H1 (cell line): ENCODE data around the gene TCF7L1. TPM values are rescaled to one million over a fixed set of nuclear protein-coding genes. Genes with fewer than 3 reads are reported as not detected.

Source experiments
- CTCF ChIA-PET: fragments of 300-600 bp; sonication (Branson Sonifier 250); formaldehyde crosslinking; loops from one replicate; lab custom pipeline; 2021; ENCODE audit not compliant: partially characterized antibody; lab: Charles Lee
- POLR2A ChIA-PET: fragments of 300-600 bp; sonication (Branson Sonifier 250); formaldehyde crosslinking; loops from one replicate; lab custom pipeline; 2021; ENCODE audit warnings: inconsistent platforms; ENCODE audit not compliant: partially characterized antibody; lab: Charles Lee
- DNase-seq, 2 experiments: peaks; one replicate each; pipeline versions ENCODE4 v3.0.0 to v3.0.0-alpha.2; 2010 to 2022; ENCODE audit warnings: low spot score in 2 of 2, low read depth in 1 of 2, mixed read lengths in 1 of 2
- FAIRE-seq: peaks from 2 replicates; lab custom pipeline; 2011; peaks lifted over from hg19 to GRCh38; lab: Jason Lieb, UNC
- H2AFZ ChIP-seq: 2 replicates; pipeline ENCODE4 v1.8.1; 2012; ENCODE audit warnings: low read length, inconsistent platforms
- H2AK5ac ChIP-seq: 2 replicates; pipeline ENCODE4 v1.6.1; 2013; ENCODE audit warnings: low read depth, low read length
- H2BK120ac ChIP-seq: replicated peaks from 2 replicates; pipeline ENCODE3; 2013; ENCODE audit warnings: low read depth, low read length, inconsistent platforms
- H2BK12ac ChIP-seq: 2 replicates; pipeline ENCODE4 v1.6.1; 2013; ENCODE audit warnings: low read depth, low read length
- H2BK15ac ChIP-seq: 2 replicates; pipeline ENCODE4 v1.6.1; 2013; ENCODE audit warnings: low read length
- H2BK20ac ChIP-seq: 2 replicates; pipeline ENCODE4 v1.6.1; 2013; ENCODE audit warnings: low read length
- H2BK5ac ChIP-seq: 2 replicates; pipeline ENCODE4 v1.6.1; 2013; ENCODE audit warnings: low read depth, low read length
- H3K14ac ChIP-seq: 2 replicates; pipeline ENCODE4 v1.6.1; 2013; ENCODE audit warnings: inconsistent platforms; ENCODE audit not compliant: insufficient read length
- H3K18ac ChIP-seq: 2 replicates; pipeline ENCODE4 v1.6.1; 2013; ENCODE audit warnings: low read length; ENCODE audit errors: extremely low read depth
- H3K23ac ChIP-seq: 2 replicates; pipeline ENCODE4 v1.6.1; 2013; ENCODE audit warnings: inconsistent platforms; ENCODE audit not compliant: insufficient read length
- H3K23me2 ChIP-seq: 2 replicates; pipeline ENCODE4 v1.6.1; 2013; ENCODE audit warnings: low read depth, low read length
- H3K27ac ChIP-seq: 2 replicates; pipeline ENCODE4 v1.6.1; 2011; ENCODE audit warnings: low read depth, low read length, inconsistent platforms
- H3K27me3 ChIP-seq, 4 experiments: replicated peaks in 1 of 4; 1 replicate in 1 of 4; 2 replicates in 3 of 4; pipeline versions ENCODE4 v1.6.1 to v1.8.1; 2011 to 2013; ENCODE audit warnings: low read length in 3 of 4, mild to moderate bottlenecking in 3 of 4, inconsistent platforms in 2 of 4, mixed read lengths in 2 of 4, moderate library complexity in 1 of 4; ENCODE audit not compliant: control insufficient read depth in 3 of 4, insufficient read depth in 3 of 4; ENCODE audit errors: extremely low read depth in 1 of 4
- H3K36me3 ChIP-seq, 4 experiments: 2 replicates each; pipeline versions ENCODE4 v1.6.1 to v1.8.1; 2011 to 2013; ENCODE audit warnings: mild to moderate bottlenecking in 4 of 4, low read length in 3 of 4, moderate library complexity in 2 of 4, control low read depth in 1 of 4, inconsistent platforms in 1 of 4; ENCODE audit not compliant: insufficient read depth in 4 of 4, control insufficient read depth in 2 of 4
- H3K4ac ChIP-seq: replicated peaks from 2 replicates; pipeline ENCODE3; 2013; ENCODE audit warnings: low read length, low read depth, mixed read lengths, inconsistent platforms; ENCODE audit not compliant: insufficient read length
- H3K4me1 ChIP-seq, 4 experiments: replicated peaks in 1 of 4; 1 replicate in 1 of 4; 2 replicates in 3 of 4; pipeline versions ENCODE4 v1.6.1 to v1.8.1; 2011 to 2013; ENCODE audit warnings: low read length in 3 of 4, inconsistent platforms in 2 of 4, mixed read lengths in 1 of 4; ENCODE audit not compliant: insufficient read depth in 4 of 4, control insufficient read depth in 3 of 4
- H3K4me2 ChIP-seq, 2 experiments: 2 replicates each; pipeline versions ENCODE4 v1.6.1 to v1.8.1; 2011 to 2013; ENCODE audit warnings: low read depth in 2 of 2, low read length in 2 of 2, control low read depth in 1 of 2, inconsistent platforms in 1 of 2, mild to moderate bottlenecking in 1 of 2; ENCODE audit not compliant: insufficient read depth in 1 of 2
- H3K4me3 ChIP-seq, 4 experiments: fragments of 200-600, 300-600 bp in 1 of 4; sonication (generic), shearing (Covaris generic), sonication (Bioruptor Twin) in 1 of 4; 2 replicates each; pipeline versions ENCODE4 v1.5.1 to v1.8.1; 2011 to 2016; ENCODE audit warnings: low read length in 4 of 4, low read depth in 3 of 4, control low read depth in 2 of 4, inconsistent platforms in 2 of 4, mild to moderate bottlenecking in 2 of 4, mixed read lengths in 1 of 4, moderate library complexity in 1 of 4; ENCODE audit not compliant: insufficient read depth in 2 of 4; ENCODE audit errors: extremely low read depth in 1 of 4
- H3K56ac ChIP-seq: replicated peaks from 2 replicates; pipeline ENCODE3; 2013; ENCODE audit warnings: low read depth, mild to moderate bottlenecking, mixed read lengths, low read length, inconsistent platforms; ENCODE audit not compliant: insufficient read length
- H3K79me1 ChIP-seq: 2 replicates; pipeline ENCODE4 v1.6.1; 2013; ENCODE audit warnings: low read depth, low read length, control low read depth
- H3K79me2 ChIP-seq, 2 experiments: 2 replicates each; pipeline versions ENCODE4 v1.6.1 to v1.8.1; 2012 to 2013; ENCODE audit warnings: low read length in 2 of 2, mild to moderate bottlenecking in 2 of 2, inconsistent platforms in 1 of 2; ENCODE audit not compliant: insufficient read depth in 2 of 2, control insufficient read depth in 1 of 2
- H3K9ac ChIP-seq, 4 experiments: replicated peaks in 1 of 4; 1 replicate in 1 of 4; 2 replicates in 3 of 4; pipeline versions ENCODE4 v1.6.1 to v1.8.1; 2011 to 2013; ENCODE audit warnings: low read depth in 3 of 4, low read length in 3 of 4, control low read depth in 2 of 4, mild to moderate bottlenecking in 2 of 4, moderate library complexity in 2 of 4, inconsistent platforms in 1 of 4; ENCODE audit errors: extremely low read depth in 1 of 4
- H3K9me3 ChIP-seq, 2 experiments: 2 replicates each; pipeline versions ENCODE4 v1.6.1 to v1.8.1; 2012 to 2013; ENCODE audit warnings: mild to moderate bottlenecking in 2 of 2, moderate library complexity in 2 of 2, control low read depth in 1 of 2, inconsistent platforms in 1 of 2, low read depth in 1 of 2, low read length in 1 of 2, mixed read lengths in 1 of 2; ENCODE audit not compliant: insufficient read depth in 2 of 2
- H4K20me1 ChIP-seq, 2 experiments: replicated peaks in 1 of 2; 2 replicates each; pipeline versions ENCODE3 to v1.8.1; 2011 to 2013; ENCODE audit warnings: inconsistent platforms in 2 of 2, low read length in 2 of 2, mild to moderate bottlenecking in 1 of 2; ENCODE audit not compliant: insufficient read depth in 2 of 2, control insufficient read depth in 1 of 2
- H4K5ac ChIP-seq: 2 replicates; pipeline ENCODE4 v1.6.1; 2013; ENCODE audit warnings: low read length, low read depth, mixed read lengths, inconsistent platforms; ENCODE audit not compliant: insufficient read length
- H4K8ac ChIP-seq: 2 replicates; pipeline ENCODE4 v1.8.0; 2013; ENCODE audit warnings: mild to moderate bottlenecking, moderate library complexity, low read length, inconsistent platforms; ENCODE audit not compliant: insufficient read depth; ENCODE audit errors: extremely low read depth
- H4K91ac ChIP-seq: replicated peaks from 2 replicates; pipeline ENCODE3; 2013; ENCODE audit warnings: low read length, mixed read lengths, inconsistent platforms; ENCODE audit not compliant: insufficient read length
- BRCA1 ChIP-seq: IDR thresholded peaks from 2 replicates; pipeline ENCODE4 v1.6.1; 2012; ENCODE audit warnings: low read depth, low read length, improper control_type of control experiment
- CHD1 ChIP-seq: IDR thresholded peaks from 2 replicates; pipeline ENCODE4 v1.6.1; 2012; ENCODE audit warnings: low read depth, low read length, improper control_type of control experiment
- CHD2 ChIP-seq: IDR thresholded peaks from 2 replicates; pipeline ENCODE4 v1.6.1; 2012; ENCODE audit warnings: low read length, improper control_type of control experiment
- FOSL1 ChIP-seq: IDR thresholded peaks from 2 replicates; pipeline ENCODE4 v1.6.1; 2011; ENCODE audit warnings: mild to moderate bottlenecking, low read depth, low read length, moderate library complexity; ENCODE audit not compliant: insufficient read depth
- HDAC6 ChIP-seq: IDR thresholded peaks from one replicate; pipeline ENCODE4 v1.7.1; 2012; ENCODE audit warnings: low read depth, mild to moderate bottlenecking, inconsistent platforms, low read length, moderate library complexity
- KDM5A ChIP-seq: fragments of 200-600 bp; IDR thresholded peaks from 2 replicates; pipeline ENCODE4 v1.7.1; 2012; ENCODE audit warnings: mild to moderate bottlenecking, low read length, inconsistent platforms, mixed read lengths
- POLR2A ChIP-seq, 2 experiments: IDR thresholded peaks; 1 replicate in 1 of 2; 2 replicates in 1 of 2; pipeline ENCODE4 v1.6.1; 2011; ENCODE audit warnings: low read depth in 2 of 2, low read length in 2 of 2, mild to moderate bottlenecking in 2 of 2; ENCODE audit errors: control extremely low read depth in 1 of 2
- RBBP5 ChIP-seq: IDR thresholded peaks from 2 replicates; pipeline ENCODE4 v1.7.1; 2012; ENCODE audit warnings: low read depth, mild to moderate bottlenecking, inconsistent platforms, low read length, moderate library complexity, borderline replicate concordance
- SAP30 ChIP-seq: fragments of 300-600 bp; sonication (generic); IDR thresholded peaks from 2 replicates; pipeline ENCODE4 v1.7.1; 2012; ENCODE audit warnings: low read length, moderate library complexity, mild to moderate bottlenecking, inconsistent platforms; ENCODE audit not compliant: insufficient read depth, insufficient replicate concordance
- SIN3A ChIP-seq, 2 experiments: IDR thresholded peaks in 1 of 2; conservative IDR thresholded peaks in 1 of 2; 2 replicates each; pipeline ENCODE4 v1.6.1; 2011 to 2012; ENCODE audit warnings: low read length in 2 of 2, improper control_type of control experiment in 1 of 2, low read depth in 1 of 2, mild to moderate bottlenecking in 1 of 2
- TAF1 ChIP-seq: IDR thresholded peaks from 2 replicates; pipeline ENCODE4 v1.6.1; 2011; ENCODE audit warnings: mild to moderate bottlenecking, low read depth, low read length
- TCF12 ChIP-seq: IDR thresholded peaks from 2 replicates; pipeline ENCODE4 v1.6.1; 2011; ENCODE audit warnings: low read depth, mild to moderate bottlenecking, low read length
- WGBS, 2 experiments: shearing (Covaris generic) in 1 of 2; methylation state at CpG; one replicate each; pipeline versions ENCODE4 v1.1.6 to v1.1.7; 2013 to 2015; ENCODE audit warnings: low lambda C conversion rate in 2 of 2, mixed read lengths in 2 of 2, inconsistent platforms in 1 of 2, low coverage in 1 of 2, missing lambda C conversion rate in 1 of 2; ENCODE audit not compliant: insufficient replicate concordance in 2 of 2, insufficient coverage in 1 of 2, insufficient read length in 1 of 2; ENCODE audit errors: extremely low coverage in 1 of 2, missing lambda C conversion rate in 1 of 2; 5-methylcytosine and 5-hydroxymethylcytosine counted together
- polyA plus RNA-seq, 7 experiments: library from polyadenylated mRNA; depleted of rRNA in 3 of 7; stranded (reverse) in 5 of 7; unstranded in 2 of 7; fragments of >200 nt in 5 of 7; fragments of 200-250 nt in 2 of 7; gene quantifications; 1 replicate in 5 of 7; 2 replicates in 1 of 7; 4 replicates in 1 of 7; pipeline versions ENCODE4 v1.2.1 to v1.2.3, GENCODE V29; 2011 to 2013; ENCODE audit warnings: missing spikeins in 2 of 7, mixed read lengths in 2 of 7
- total RNA-seq: library from RNA; stranded (reverse); fragmentation: NEBNext Ultra II Directional; extraction: Animal tissue kit (Norgen Biotek cat#: 25700); gene quantifications from 2 replicates; pipeline ENCODE4 v1.2.1, GENCODE V29; 2021

TCF7L1 gene
- total and polyA plus RNA-seq, 2 of the 8 experiments (the other 6 are each of a cell fraction or from before 2014, with no cell fraction given), result 27.5 to 108 TPM

GRCh38 chr2:85133751-85134254 lies 611 bp downstream of the TCF7L1 start:
- peaks cover 10 to 17% (median 12%) of the 10 kb centered on the region in 4 experiments for H3K4me1 ChIP-seq

More at GRCh38 chr2:85133751-85134254, 611 bp downstream of the TCF7L1 start:
- Histone ChIP-seq H3K4ac (peak overlapping the region; percentile 88), H3K23me2 (peaks cover 10% of the 10 kb centered on the region), H2AFZ (no peak overlapping the region), H3K27me3 (no peaks in the 10 kb centered on the region), H3K79me1 (peaks cover 8% of the 10 kb centered on the region; the same call in 1 of the 2 replicates), H3K56ac (peak overlapping the region; percentile 82), H2BK120ac (peak overlapping the region; percentile 52), H3K18ac (peak overlapping the region; percentile 100), H2AK5ac (peak overlapping the region; percentile 58; the same call in 1 of the 2 replicates), H2BK20ac (no peak overlapping the region), H3K23ac (no peak overlapping the region), H4K20me1 (peaks cover 22 to 23% of the 10 kb centered on the region in 2 experiments), H4K91ac (peak overlapping the region; percentile 89), H3K14ac (peak overlapping the region; percentile 70), H4K8ac (peak overlapping the region; percentile 96; the same call in 1 of the 2 replicates), H3K36me3 (peaks cover 0 to 22% (median 4%) of the 10 kb centered on the region in 4 experiments; a peak in 4 of 8 replicates), H3K9ac (peak overlapping the region; percentile 86 to 93 (median 92)), H3K79me2 (peaks cover 21 to 53% of the 10 kb centered on the region in 2 experiments), H3K9me3 (no peaks in the 10 kb centered on the region), H3K27ac (peak overlapping the region; percentile 84), H3K4me3 (peak overlapping the region; percentile 90 to 97 (median 93)), H2BK15ac (peak overlapping the region; percentile 73; the same call in 1 of the 2 replicates), H2BK5ac (peak overlapping the region; percentile 98), H3K4me2 (peak overlapping the region; percentile 88 to 92), H2BK12ac (peak overlapping the region; percentile 93), H4K5ac (peak overlapping the region; percentile 96)
- FAIRE-seq (no peak), DNase-seq (peak in 1 of 2 experiments; percentile 71)
- POLR2A ChIA-PET, result interaction anchor here (0.6 to 4.5 kb wide), 35 partner anchors 9 to 194 kb away, joined by 3 to 40 read pairs (median 7); partner anchors contain the start of gene TGOLN2
- CTCF ChIA-PET, result interaction anchor here (0.9 to 6.0 kb wide), 20 partner anchors 9 to 295 kb away, joined by 3 to 67 read pairs (median 8); no protein-coding TSS in a partner anchor
- TF ChIP-seq POLR2A (IDR thresholded peaks at IDR 0.05; ENCODE audit: control extremely low read depth in 1 of 2, low read depth in 2 of 2, low read length in 2 of 2), result peak in 1 of 2 experiments; percentile 47; a peak in 2 of 3 replicates
- TF ChIP-seq SAP30, result no peak
- peak; percentile 15; the same call in 1 of the 2 replicates for TF ChIP-seq TAF1
- no peak for TF ChIP-seq TCF12
- no peak for TF ChIP-seq HDAC6
- no peak for TF ChIP-seq CHD2
- no peak for TF ChIP-seq FOSL1
- no peak for TF ChIP-seq CHD1
- no peak for TF ChIP-seq BRCA1
- no peak for TF ChIP-seq RBBP5
- no peak for TF ChIP-seq KDM5A
- TF ChIP-seq SIN3A (conservative IDR thresholded peaks at IDR 0.05 in 1 of 2, IDR thresholded peaks at IDR 0.05 in 1 of 2; ENCODE audit: low read depth in 1 of 2, low read length in 2 of 2), result peak in 1 of 2 experiments; percentile 33; a peak in 1 of 4 replicates
- WGBS, 2 experiments, result 1% methylated on average over 38 of the region's 57 CpGs; no CpG with 5 or more reads in 1 of the 2 experiments
